GM12878 (cell line): Measurements from ENCODE around the gene TMEM252. TPM values are rescaled to one million over a fixed set of nuclear protein-coding genes. Genes with fewer than 3 reads are reported as not detected.

Experiments
- ATAC-seq: fragments of 200-7000 bp; cut with Tn5 transposase; 3 replicates; pipeline ENCODE4 v1.9.1; 2020; ENCODE audit warnings: mild to moderate bottlenecking, moderate library complexity
- BruUV-seq: library from RNA; stranded (reverse); fragments of 400-500 nt; replicated peaks from 2 replicates; lab custom pipeline; 2021; lab: Mats Ljungman, UMichigan
- CTCF ChIA-PET: fragments of 300-600 bp; sonication (Branson Sonifier 250); formaldehyde crosslinking; extraction: SDS; loops from one replicate; lab custom pipeline; 2021; ENCODE audit warnings: inconsistent platforms; lab: Yijun Ruan, JAX
- POLR2A ChIA-PET: fragments of 350-600 bp; formaldehyde crosslinking; extraction: SDS; loops from one replicate; lab custom pipeline; 2021; ENCODE audit warnings: inconsistent platforms; lab: Charles Lee
- RAD21 ChIA-PET: fragments of 300-600 bp; sonication (Branson Sonifier 250); formaldehyde crosslinking; loops from one replicate; lab custom pipeline; 2023; ENCODE audit warnings: antibody characterized with exemption; ENCODE audit not compliant: unreplicated experiment; lab: Charles Lee
- SMC1A ChIA-PET: fragments of 300-600 bp; sonication (Branson Sonifier 250); formaldehyde crosslinking; loops from one replicate; lab custom pipeline; 2023; ENCODE audit not compliant: unreplicated experiment, uncharacterized antibody; lab: Charles Lee
- DNase-seq: peaks from one replicate; pipeline ENCODE4 v3.0.0-alpha.2; 2011; ENCODE audit warnings: low read depth, low spot score
- FAIRE-seq: peaks from 3 replicates; lab custom pipeline; 2011; peaks lifted over from hg19 to GRCh38; lab: Jason Lieb, UNC
- H2AFZ ChIP-seq: 2 replicates; pipeline ENCODE4 v1.6.0; 2011; ENCODE audit warnings: low read depth, low read length, control low read depth; ENCODE audit not compliant: control insufficient read depth
- H3K27ac ChIP-seq: 2 replicates; pipeline ENCODE4 v1.5.1; 2011; ENCODE audit warnings: control low read depth; ENCODE audit not compliant: control insufficient read depth, insufficient read depth
- H3K27me3 ChIP-seq, 2 experiments: replicated peaks in 1 of 2; 2 replicates each; pipeline versions ENCODE4 v1.6.0 to v1.6.1; 2011; ENCODE audit warnings: low read length in 1 of 2; ENCODE audit not compliant: control insufficient read depth in 2 of 2, insufficient read depth in 2 of 2
- H3K36me3 ChIP-seq, 2 experiments: 2 replicates each; pipeline ENCODE4 v1.5.1; 2011; ENCODE audit warnings: low read length in 1 of 2; ENCODE audit not compliant: control insufficient read depth in 2 of 2, insufficient read depth in 2 of 2
- H3K4me1 ChIP-seq: 2 replicates; pipeline ENCODE4 v1.6.1; 2011; ENCODE audit warnings: mild to moderate bottlenecking, low read length, moderate library complexity, mixed read lengths; ENCODE audit not compliant: control insufficient read depth, insufficient read depth
- H3K4me2 ChIP-seq: 2 replicates; pipeline ENCODE4 v1.6.0; 2011; ENCODE audit warnings: control low read depth; ENCODE audit not compliant: control insufficient read depth, insufficient read depth
- H3K4me3 ChIP-seq: fragments of 200-600 bp; sonication (generic); 2 replicates; pipeline ENCODE4 v1.5.1; 2016
- H3K79me2 ChIP-seq: 2 replicates; pipeline ENCODE4 v1.6.0; 2011; ENCODE audit warnings: low read length; ENCODE audit not compliant: control insufficient read depth, insufficient read depth
- H3K9ac ChIP-seq: 2 replicates; pipeline ENCODE4 v1.8.0; 2011; ENCODE audit warnings: low read length, control low read depth, mixed read lengths; ENCODE audit not compliant: control insufficient read depth, insufficient read depth
- H3K9me3 ChIP-seq: replicated peaks from 3 replicates; pipeline ENCODE4 v1.5.1; 2011; ENCODE audit warnings: mild to moderate bottlenecking, low read length; ENCODE audit not compliant: control insufficient read depth, insufficient read depth
- H4K20me1 ChIP-seq: 2 replicates; pipeline ENCODE4 v1.6.0; 2011; ENCODE audit not compliant: control insufficient read depth, insufficient read depth
- ETV6 ChIP-seq, 2 experiments: fragments of 450-650 bp in 1 of 2; IDR thresholded peaks in 1 of 2; conservative IDR thresholded peaks in 1 of 2; 2 replicates each; pipeline ENCODE4 v1.6.1; 2014; ENCODE audit warnings: antibody characterized with exemption in 1 of 2, borderline replicate concordance in 1 of 2, low read depth in 1 of 2, mild to moderate bottlenecking in 1 of 2, moderate library complexity in 1 of 2
- MYC ChIP-seq: IDR thresholded peaks from 2 replicates; pipeline ENCODE4 v1.6.1; 2011; ENCODE audit warnings: mild to moderate bottlenecking, low read length, moderate library complexity, inconsistent platforms; ENCODE audit not compliant: insufficient read depth, insufficient replicate concordance, insufficient read length, severe bottlenecking
- SUZ12 ChIP-seq: fragments of 200-600 bp; sonication (generic); IDR thresholded peaks from one replicate; pipeline ENCODE4 v1.6.1; 2018; ENCODE audit warnings: antibody characterized with exemption, mild to moderate bottlenecking; ENCODE audit not compliant: unreplicated experiment
- WGBS: methylation state at CpG from one replicate; pipeline ENCODE4 v1.1.6; 2016; ENCODE audit warnings: low lambda C conversion rate; ENCODE audit not compliant: insufficient replicate concordance, insufficient coverage; ENCODE audit errors: missing lambda C conversion rate; 5-methylcytosine and 5-hydroxymethylcytosine counted together
- in situ Hi-C: fragments of 300-500 bp; cut with MboI; formaldehyde crosslinking; loops from 9 replicates; pipeline ENCODE4 v1.14.3; 2018; ENCODE audit warnings: mixed read lengths
- intact Hi-C: fragments of 100-400 bp; cut with micrococcal nuclease; formaldehyde crosslinking; loops from one replicate; pipeline ENCODE4 v1.14.2; 2022; ENCODE audit not compliant: unreplicated experiment
- polyA plus RNA-seq, 11 experiments: library from polyadenylated mRNA; depleted of rRNA in 4 of 11; unstranded in 6 of 11; stranded (reverse) in 5 of 11; fragments of >200 nt; fragmentation: Nextera tagmentation in 4 of 11; fragmentation: Illumina TruSeq in 1 of 11; extraction: Ambion mirVana in 4 of 11; extraction: Trizol in 1 of 11; gene quantifications; 1 replicate in 1 of 11; 2 replicates in 10 of 11; pipeline versions ENCODE4 v1.2.1 to v1.2.3, GENCODE V29; 2011 to 2016; ENCODE audit warnings: inconsistent platforms in 2 of 11, missing spikeins in 2 of 11, low read depth in 1 of 11
- total RNA-seq, 4 experiments: library from RNA; depleted of rRNA in 3 of 4; stranded (reverse); fragments of >200 nt in 3 of 4; fragmentation: Illumina TruSeq in 1 of 4; extraction: Trizol in 1 of 4; gene quantifications; 2 replicates each; pipeline versions ENCODE4 v1.2.1 to v1.2.3, GENCODE V29; 2013 to 2021

The TMEM252 gene
- total and polyA plus RNA-seq, 10 of the 15 experiments (the other 5 are each of a cell fraction or from before 2014, with no cell fraction given), result not detected

DNA sequence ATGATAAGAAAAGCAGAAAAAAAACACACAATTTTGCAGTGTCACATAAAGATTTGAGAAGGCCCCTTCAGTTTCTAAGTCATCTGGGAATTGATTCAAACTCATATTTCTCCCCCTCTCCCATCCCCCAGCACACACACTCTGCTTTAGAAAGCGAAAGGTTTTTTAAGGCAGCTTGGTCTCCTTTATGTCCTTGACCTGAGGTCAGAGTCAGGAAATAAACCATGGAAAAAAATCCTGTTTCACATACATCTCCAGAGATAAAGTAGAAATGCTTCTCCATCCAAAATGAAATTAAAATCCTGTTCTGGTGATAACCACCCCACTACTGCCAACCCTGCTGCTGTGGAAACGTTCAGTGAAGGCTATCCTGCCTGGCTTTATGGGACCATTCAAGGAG is 52.6 kb downstream of the TMEM252 start:
- CTCF ChIA-PET, result no interaction called here
- H2AFZ ChIP-seq, result no peak overlapping the region
- no peaks in the 10 kb centered on the region for H4K20me1 ChIP-seq
- no peak for FAIRE-seq
- no peaks in the 10 kb centered on the region for H3K4me1 ChIP-seq
- no peaks in the 10 kb centered on the region; the same call in 1 of the 3 replicates for H3K9me3 ChIP-seq
- no peak overlapping the region for H3K27ac ChIP-seq
- SMC1A ChIA-PET, result no interaction called here
- no peak for ATAC-seq
- H3K4me3 ChIP-seq, result no peak overlapping the region
- 0% methylated on average over 2 of the region's 2 CpGs for WGBS
- H3K9ac ChIP-seq, result no peak overlapping the region
- peaks cover 4 to 8% of the 10 kb centered on the region in 2 experiments; a peak in 3 of 4 replicates for H3K27me3 ChIP-seq
- POLR2A ChIA-PET, result no interaction called here
- intact Hi-C loops, result no loop called here
- BruUV-seq, result no TSS peak
- in situ Hi-C loops, result no loop called here
- no peak for DNase-seq
- no peaks in the 10 kb centered on the region for H3K36me3 ChIP-seq
- H3K4me2 ChIP-seq, result no peak overlapping the region
- no peaks in the 10 kb centered on the region for H3K79me2 ChIP-seq
- RAD21 ChIA-PET, result no interaction called here
- TF ChIP-seq SUZ12 (no peak), ETV6 (conservative IDR thresholded peaks at IDR 0.05 in 1 of 2, IDR thresholded peaks at IDR 0.05 in 1 of 2; ENCODE audit: borderline replicate concordance in 1 of 2, low read depth in 1 of 2) (no peak), MYC (no peak)

Other genes with a start within 250 kb of the TMEM252 start
- gene FOXD4L3, start 238.0 kb downstream of the TMEM252 start, total RNA-seq (2014; rRNA removed), result 0.11 and 0.22 TPM in 2 replicates
- gene FOXD4L3, start 238.0 kb downstream of the TMEM252 start, total RNA-seq (2014; rRNA removed; fragmentation: Illumina TruSeq; extraction: Trizol), result not detected in 2 replicates
- gene FOXD4L3, start 238.0 kb downstream of the TMEM252 start, total RNA-seq (2021), result 0.11 TPM in 1 of 2 replicates, not detected in the other
- 0.07 and 0.08 TPM in 2 replicates for gene FOXD4L3, start 238.0 kb downstream of the TMEM252 start, polyA plus RNA-seq (2011; rRNA removed)
- not detected in 2 replicates for gene FOXD4L3, start 238.0 kb downstream of the TMEM252 start, polyA plus RNA-seq (2014; fragmentation: Illumina TruSeq; extraction: Trizol)
- not detected for gene FOXD4L3, start 238.0 kb downstream of the TMEM252 start, polyA plus RNA-seq (2014; fragmentation: Nextera tagmentation; extraction: Ambion mirVana)
- gene FOXD4L3, start 238.0 kb downstream of the TMEM252 start, polyA plus RNA-seq (2014; rRNA removed), result not detected in 2 replicates
- not detected for gene FOXD4L3, start 238.0 kb downstream of the TMEM252 start, polyA plus RNA-seq (2016; fragmentation: Nextera tagmentation; extraction: Ambion mirVana)
- gene PGM5, start 184.3 kb downstream of the TMEM252 start, total RNA-seq (2014; rRNA removed), result not detected in 2 replicates
- not detected in 2 replicates for gene PGM5, start 184.3 kb downstream of the TMEM252 start, total RNA-seq (2014; rRNA removed; fragmentation: Illumina TruSeq; extraction: Trizol)
- 0.19 and 0.28 TPM in 2 replicates for gene PGM5, start 184.3 kb downstream of the TMEM252 start, total RNA-seq (2021)
- 0.73 and 1.1 TPM in 2 replicates for gene PGM5, start 184.3 kb downstream of the TMEM252 start, polyA plus RNA-seq (2011; rRNA removed)
- gene PGM5, start 184.3 kb downstream of the TMEM252 start, polyA plus RNA-seq (2014; fragmentation: Illumina TruSeq; extraction: Trizol), result not detected in 2 replicates
- gene PGM5, start 184.3 kb downstream of the TMEM252 start, polyA plus RNA-seq (2014; fragmentation: Nextera tagmentation; extraction: Ambion mirVana), result not detected
- gene PGM5, start 184.3 kb downstream of the TMEM252 start, polyA plus RNA-seq (2014; rRNA removed), result not detected in 2 replicates
- gene PGM5, start 184.3 kb downstream of the TMEM252 start, polyA plus RNA-seq (2016; fragmentation: Nextera tagmentation; extraction: Ambion mirVana), result not detected
- 10.2 and 10.4 TPM in 2 replicates for gene PIP5K1B, start 164.4 kb upstream of the TMEM252 start, total RNA-seq (2014; rRNA removed)
- gene PIP5K1B, start 164.4 kb upstream of the TMEM252 start, total RNA-seq (2014; rRNA removed; fragmentation: Illumina TruSeq; extraction: Trizol), result 12.5 and 13.5 TPM in 2 replicates
- 14.5 and 16.2 TPM in 2 replicates for gene PIP5K1B, start 164.4 kb upstream of the TMEM252 start, total RNA-seq (2021)
- gene PIP5K1B, start 164.4 kb upstream of the TMEM252 start, polyA plus RNA-seq (2011; rRNA removed), result 16.3 and 18.2 TPM in 2 replicates
- gene PIP5K1B, start 164.4 kb upstream of the TMEM252 start, polyA plus RNA-seq (2014; fragmentation: Illumina TruSeq; extraction: Trizol), result 15.1 and 19.9 TPM in 2 replicates
- 10 to 100 TPM in 1 of 2 experiments, 1 to 10 TPM in 1; 6.8 to 10.9 TPM for gene PIP5K1B, start 164.4 kb upstream of the TMEM252 start, polyA plus RNA-seq (2014; fragmentation: Nextera tagmentation; extraction: Ambion mirVana)
- gene PIP5K1B, start 164.4 kb upstream of the TMEM252 start, polyA plus RNA-seq (2014; rRNA removed), result 8.7 and 9.7 TPM in 2 replicates
- 1 to 10 TPM; 8.2 to 9.7 TPM for gene PIP5K1B, start 164.4 kb upstream of the TMEM252 start, polyA plus RNA-seq (2016; fragmentation: Nextera tagmentation; extraction: Ambion mirVana)